CD4-positive, alpha-beta T cell treated with Interleukin-15 for 1 hour (primary cell): ENCODE measurements around the gene HCRTR1.

ENCODE experiments used
- DNase-seq: peaks from one replicate; pipeline ENCODE4 v3.0.0-alpha.2; 2020

Gene HCRTR1

GRCh38 chr1:31669786-31670592 is 52.5 kb downstream of the HCRTR1 start:
- peak; percentile 25 for DNase-seq

DNA sequence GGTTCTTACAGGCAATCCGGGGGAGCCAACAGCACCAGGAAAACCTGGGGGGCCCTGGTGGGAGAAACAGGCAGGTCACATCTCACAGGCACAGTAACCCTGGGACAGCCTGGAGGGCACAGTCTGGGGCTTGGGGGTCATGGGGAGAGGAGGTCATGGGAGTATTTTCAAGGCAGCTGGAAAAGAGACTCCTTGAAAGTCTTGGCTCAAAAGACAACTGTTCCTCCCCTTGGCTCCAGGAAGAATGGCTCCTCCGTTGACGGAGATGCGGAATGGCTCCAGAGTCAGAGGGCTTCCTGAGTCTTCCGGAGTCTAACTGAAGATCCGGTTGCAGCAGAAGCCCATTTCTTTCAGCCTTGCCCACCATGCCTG is 53.1 kb downstream of the HCRTR1 start:
- DNase-seq: no peak

- no peak for DNase-seq
Observed at GRCh38 chr1:31671147-31671546, 53.7 kb downstream of the HCRTR1 start.

GRCh38 chr1:31671561-31672201 is 54.2 kb downstream of the HCRTR1 start:
- no peak for DNase-seq

GRCh38 chr1:31672986-31673385 is 55.5 kb downstream of the HCRTR1 start:
- DNase-seq: no peak

DNA sequence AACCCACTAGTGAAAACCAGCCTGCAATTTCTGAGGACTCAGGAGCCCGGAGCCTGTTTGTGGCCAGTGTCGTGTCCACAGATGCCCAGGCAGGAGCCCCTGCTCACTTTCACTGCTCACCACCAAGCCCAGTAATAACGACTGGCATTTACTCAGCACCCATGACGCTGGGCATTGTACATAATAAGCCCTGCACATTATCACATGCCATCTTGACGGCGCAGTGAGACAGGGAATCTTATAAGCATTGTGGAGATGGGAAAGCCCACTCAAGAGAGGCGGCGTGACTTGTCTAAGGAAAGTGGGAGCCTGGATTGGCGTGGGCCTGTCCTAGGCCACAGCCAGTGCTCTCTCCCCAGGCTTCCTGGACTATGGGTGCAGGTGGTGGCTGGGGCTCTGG is 55.9 kb downstream of the HCRTR1 start:
- DNase-seq: no peak

- DNase-seq: no peak
Observed at GRCh38 chr1:31674626-31675025, 57.1 kb downstream of the HCRTR1 start.

GRCh38 chr1:31675161-31675560 is 57.7 kb downstream of the HCRTR1 start:
- DNase-seq: no peak

DNA sequence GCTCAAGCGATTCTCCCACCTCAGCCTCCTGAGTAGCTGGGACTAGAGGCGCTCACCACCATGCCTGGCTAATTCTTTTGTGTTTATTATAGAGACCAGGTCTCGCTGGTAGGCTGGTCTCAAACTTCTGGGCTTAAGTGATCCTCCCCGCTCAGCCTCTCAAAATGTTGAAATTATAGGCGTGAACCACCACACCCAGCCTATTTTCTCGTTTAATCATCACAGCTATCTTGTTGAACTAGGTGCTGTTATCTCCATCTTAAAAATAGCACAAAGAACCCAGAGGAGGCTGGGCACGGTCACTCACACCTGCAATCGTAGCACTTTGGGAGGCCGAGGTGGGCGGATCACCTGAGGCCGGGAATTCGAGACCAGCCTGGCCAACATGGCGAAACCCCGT is 58.3 kb downstream of the HCRTR1 start:
- DNase-seq: no peak
